SK-N-SH treated with all-trans-retinoic acid at 6 μM for 48 hours (cell line): Measurements from ENCODE around the gene SEPHS2.

Experiments
- ATAC-seq: fragments of 200-7000 bp; cut with Tn5 transposase; 3 replicates; pipeline ENCODE4 v1.9.1; 2020; ENCODE audit warnings: mild to moderate bottlenecking, moderate library complexity
- ARNTL ChIP-seq: fragments of 450-650 bp; formaldehyde crosslinking; IDR thresholded peaks from 2 replicates; pipeline ENCODE4 v1.5.0; 2020; ENCODE audit warnings: low read depth, mild to moderate bottlenecking, moderate library complexity, borderline replicate concordance
- BACH2 ChIP-seq: fragments of 250-450 bp; sonication (Bioruptor Pico); IDR thresholded peaks from 2 replicates; pipeline ENCODE4 v1.9.0; 2021; ENCODE audit warnings: mild to moderate bottlenecking, borderline replicate concordance
- CSDC2 ChIP-seq: fragments of 250-450 bp; sonication (Bioruptor Pico); IDR thresholded peaks from 2 replicates; pipeline ENCODE4 v1.5.0; 2020; ENCODE audit warnings: mild to moderate bottlenecking, moderate library complexity
- ESRRG ChIP-seq: fragments of 250-450 bp; sonication (Bioruptor Pico); IDR thresholded peaks from 2 replicates; pipeline ENCODE4 v1.6.1; 2021; ENCODE audit warnings: mild to moderate bottlenecking
- GLIS3 ChIP-seq: fragments of 250-450 bp; sonication (Bioruptor Pico); IDR thresholded peaks from 2 replicates; pipeline ENCODE4 v1.5.0; 2020; ENCODE audit warnings: mild to moderate bottlenecking, moderate library complexity
- ISL1 ChIP-seq: fragments of 250-450 bp; sonication (Bioruptor Pico); IDR thresholded peaks from 2 replicates; pipeline ENCODE4 v2.1.2; 2022; ENCODE audit warnings: mild to moderate bottlenecking, moderate library complexity
- OSR1 ChIP-seq: fragments of 250-450 bp; sonication (Bioruptor Pico); IDR thresholded peaks from 2 replicates; pipeline ENCODE4 v1.8.0; 2022; ENCODE audit warnings: moderate library complexity, mild to moderate bottlenecking, inconsistent platforms
- PPARA ChIP-seq: fragments of 250-450 bp; sonication (Bioruptor Pico); IDR thresholded peaks from 2 replicates; pipeline ENCODE4 v1.5.0; 2020; ENCODE audit warnings: mild to moderate bottlenecking, borderline replicate concordance
- RARB ChIP-seq: fragments of 250-450 bp; sonication (Bioruptor Pico); IDR thresholded peaks from 2 replicates; pipeline ENCODE4 v1.8.0; 2021; ENCODE audit warnings: mild to moderate bottlenecking, moderate library complexity
- SNAI2 ChIP-seq: fragments of 250-450 bp; sonication (Bioruptor Pico); IDR thresholded peaks from 2 replicates; pipeline ENCODE4 v1.5.0; 2020; ENCODE audit warnings: mild to moderate bottlenecking, moderate library complexity
- TCF4 ChIP-seq: fragments of 250-450 bp; sonication (Bioruptor Pico); IDR thresholded peaks from 2 replicates; pipeline ENCODE4 v1.8.0; 2021; ENCODE audit warnings: mild to moderate bottlenecking, moderate library complexity, borderline replicate concordance
- ZC3H10 ChIP-seq: fragments of 250-450 bp; sonication (Bioruptor Pico); IDR thresholded peaks from 2 replicates; pipeline ENCODE4 v1.5.1; 2021; ENCODE audit warnings: mild to moderate bottlenecking, moderate library complexity
- ZFP3 ChIP-seq: fragments of 250-450 bp; sonication (Bioruptor Pico); IDR thresholded peaks from 2 replicates; pipeline ENCODE4 v1.5.0; 2020; ENCODE audit warnings: mild to moderate bottlenecking, moderate library complexity
- ZFP30 ChIP-seq: fragments of 450-650 bp; formaldehyde crosslinking; IDR thresholded peaks from 2 replicates; pipeline ENCODE4 v1.5.0; 2022; ENCODE audit warnings: mild to moderate bottlenecking, moderate library complexity
- ZNF565 ChIP-seq: fragments of 450-650 bp; formaldehyde crosslinking; conservative IDR thresholded peaks from 2 replicates; pipeline ENCODE4 v1.5.0; 2020; ENCODE audit warnings: low read depth, mild to moderate bottlenecking, moderate library complexity
- ZNF8 ChIP-seq: fragments of 450-650 bp; formaldehyde crosslinking; IDR thresholded peaks from 2 replicates; pipeline ENCODE4 v1.5.0; 2020; ENCODE audit warnings: mild to moderate bottlenecking, moderate library complexity
- TF ChIP-seq, protein P1 (sequence below): fragments of 250-450 bp; sonication (Bioruptor Pico); IDR thresholded peaks from 2 replicates; pipeline ENCODE4 v1.8.0; 2020; ENCODE audit warnings: mild to moderate bottlenecking, moderate library complexity, borderline replicate concordance
- TF ChIP-seq, protein P2 (sequence below): fragments of 250-450 bp; sonication (Bioruptor Pico); IDR thresholded peaks from 2 replicates; pipeline ENCODE4 v1.5.1; 2020; ENCODE audit warnings: low read depth, mild to moderate bottlenecking, moderate library complexity
- TF ChIP-seq, protein P3 (sequence below): fragments of 250-450 bp; sonication (Bioruptor Pico); IDR thresholded peaks from 2 replicates; pipeline ENCODE4 v1.5.0; 2020; ENCODE audit warnings: mild to moderate bottlenecking, moderate library complexity
- TF ChIP-seq, protein P4 (sequence below): fragments of 250-450 bp; sonication (Bioruptor Pico); IDR thresholded peaks from 2 replicates; pipeline ENCODE4 v1.8.0; 2021; ENCODE audit warnings: low read depth, mild to moderate bottlenecking, moderate library complexity, borderline replicate concordance
- TF ChIP-seq, protein P5 (sequence below): fragments of 250-450 bp; sonication (Bioruptor Pico); IDR thresholded peaks from 2 replicates; pipeline ENCODE4 v1.5.1; 2021; ENCODE audit warnings: mild to moderate bottlenecking, moderate library complexity

SEPHS2 gene

DNA sequence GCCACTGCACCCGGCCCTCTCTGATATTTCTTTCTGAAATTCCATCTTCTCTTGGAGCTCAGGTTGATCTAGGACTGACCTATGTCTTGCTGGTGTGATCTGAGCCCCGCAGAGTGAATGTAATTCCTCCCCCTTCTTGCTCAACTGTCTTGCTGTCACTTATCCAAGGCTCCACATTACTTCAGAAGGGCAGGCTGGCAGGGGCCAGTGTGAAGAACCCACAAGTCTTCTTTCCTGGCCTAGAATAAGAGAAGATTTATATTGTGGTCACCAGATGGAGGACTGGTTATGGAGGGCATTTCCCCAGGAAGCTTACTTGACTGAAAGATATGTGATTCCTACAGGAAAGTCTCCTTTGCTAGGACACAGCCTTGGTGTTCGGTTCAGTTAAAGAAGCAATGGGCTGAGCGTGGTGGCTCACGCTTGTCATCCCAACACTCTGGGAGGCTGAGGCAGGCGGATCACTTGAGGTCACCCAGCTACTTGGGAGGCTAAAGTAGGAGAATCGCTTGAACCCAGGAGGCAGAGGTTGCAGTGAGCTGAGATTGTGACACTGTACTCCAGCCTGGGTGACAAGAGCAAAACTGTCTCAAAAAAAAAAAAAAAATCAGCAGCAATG, 40.3 kb upstream of the SEPHS2 start:
- no peak; the same call in 2 of the 3 replicates for ATAC-seq
- no peak for TF ChIP-seq ZNF8 (CRISPR knock-in tag)
- no peak for TF ChIP-seq OSR1 (CRISPR knock-in tag)
- TF ChIP-seq, all 23 proteins: peak for 0

DNA sequence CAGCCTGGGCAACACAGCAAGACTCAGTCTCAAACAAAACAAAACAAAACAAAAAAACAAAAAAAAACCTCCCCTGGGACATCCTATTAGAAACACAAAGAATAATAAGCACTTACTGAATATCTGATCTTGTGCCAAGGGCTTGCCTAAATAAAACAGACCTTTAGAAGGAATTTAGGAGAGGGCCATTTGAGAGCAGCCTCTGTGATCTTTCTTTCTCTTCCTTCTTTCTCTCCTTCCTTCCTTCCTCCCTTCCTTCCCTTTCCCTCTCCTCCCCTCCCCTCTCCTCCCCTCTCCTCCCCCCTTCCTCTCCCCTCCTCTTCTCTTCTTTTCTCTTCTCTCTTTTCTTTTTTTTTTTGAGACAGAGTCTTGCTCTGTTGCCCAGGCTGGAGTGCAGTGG, 39.2 kb upstream of the SEPHS2 start:
- no peak for ATAC-seq
- TF ChIP-seq GLIS3 (CRISPR knock-in tag) (no peak), ARNTL (no peak)
- TF ChIP-seq, protein P1, sequence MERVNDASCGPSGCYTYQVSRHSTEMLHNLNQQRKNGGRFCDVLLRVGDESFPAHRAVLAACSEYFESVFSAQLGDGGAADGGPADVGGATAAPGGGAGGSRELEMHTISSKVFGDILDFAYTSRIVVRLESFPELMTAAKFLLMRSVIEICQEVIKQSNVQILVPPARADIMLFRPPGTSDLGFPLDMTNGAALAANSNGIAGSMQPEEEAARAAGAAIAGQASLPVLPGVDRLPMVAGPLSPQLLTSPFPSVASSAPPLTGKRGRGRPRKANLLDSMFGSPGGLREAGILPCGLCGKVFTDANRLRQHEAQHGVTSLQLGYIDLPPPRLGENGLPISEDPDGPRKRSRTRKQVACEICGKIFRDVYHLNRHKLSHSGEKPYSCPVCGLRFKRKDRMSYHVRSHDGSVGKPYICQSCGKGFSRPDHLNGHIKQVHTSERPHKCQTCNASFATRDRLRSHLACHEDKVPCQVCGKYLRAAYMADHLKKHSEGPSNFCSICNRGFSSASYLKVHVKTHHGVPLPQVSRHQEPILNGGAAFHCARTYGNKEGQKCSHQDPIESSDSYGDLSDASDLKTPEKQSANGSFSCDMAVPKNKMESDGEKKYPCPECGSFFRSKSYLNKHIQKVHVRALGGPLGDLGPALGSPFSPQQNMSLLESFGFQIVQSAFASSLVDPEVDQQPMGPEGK (CRISPR knock-in tag) = no peak
- TF ChIP-seq, protein P2, sequence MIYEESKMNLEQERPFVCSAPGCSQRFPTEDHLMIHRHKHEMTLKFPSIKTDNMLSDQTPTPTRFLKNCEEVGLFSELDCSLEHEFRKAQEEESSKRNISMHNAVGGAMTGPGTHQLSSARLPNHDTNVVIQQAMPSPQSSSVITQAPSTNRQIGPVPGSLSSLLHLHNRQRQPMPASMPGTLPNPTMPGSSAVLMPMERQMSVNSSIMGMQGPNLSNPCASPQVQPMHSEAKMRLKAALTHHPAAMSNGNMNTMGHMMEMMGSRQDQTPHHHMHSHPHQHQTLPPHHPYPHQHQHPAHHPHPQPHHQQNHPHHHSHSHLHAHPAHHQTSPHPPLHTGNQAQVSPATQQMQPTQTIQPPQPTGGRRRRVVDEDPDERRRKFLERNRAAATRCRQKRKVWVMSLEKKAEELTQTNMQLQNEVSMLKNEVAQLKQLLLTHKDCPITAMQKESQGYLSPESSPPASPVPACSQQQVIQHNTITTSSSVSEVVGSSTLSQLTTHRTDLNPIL = no peak
- TF ChIP-seq, all 23 proteins: peak for 0

DNA sequence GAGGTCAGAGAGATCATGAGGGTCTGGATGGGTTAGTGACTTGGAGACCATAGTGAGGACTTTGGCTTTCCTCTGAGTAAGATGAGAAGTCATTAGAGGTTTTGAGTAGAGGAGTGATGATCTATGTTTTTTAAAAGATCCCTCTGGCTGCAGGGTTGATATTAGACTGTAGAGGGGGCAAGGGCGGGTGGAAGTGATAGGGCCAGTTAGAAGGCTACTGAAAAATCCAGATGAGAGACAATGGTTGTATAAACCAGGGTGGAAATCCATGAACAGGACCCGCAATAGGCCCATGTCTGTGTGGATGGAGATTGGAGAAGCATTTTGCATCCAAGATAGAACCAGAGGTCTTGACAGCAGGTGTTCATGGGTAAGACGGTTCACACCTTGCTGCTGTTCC, 36.7 kb upstream of the SEPHS2 start:
- TF ChIP-seq ZC3H10 = no peak
- TF ChIP-seq PPARA (CRISPR knock-in tag) = no peak
- no peak for TF ChIP-seq OSR1 (CRISPR knock-in tag)
- TF ChIP-seq, protein P1 (CRISPR knock-in tag) = no peak
- TF ChIP-seq TCF4 (CRISPR knock-in tag) = no peak
- TF ChIP-seq, protein P3, sequence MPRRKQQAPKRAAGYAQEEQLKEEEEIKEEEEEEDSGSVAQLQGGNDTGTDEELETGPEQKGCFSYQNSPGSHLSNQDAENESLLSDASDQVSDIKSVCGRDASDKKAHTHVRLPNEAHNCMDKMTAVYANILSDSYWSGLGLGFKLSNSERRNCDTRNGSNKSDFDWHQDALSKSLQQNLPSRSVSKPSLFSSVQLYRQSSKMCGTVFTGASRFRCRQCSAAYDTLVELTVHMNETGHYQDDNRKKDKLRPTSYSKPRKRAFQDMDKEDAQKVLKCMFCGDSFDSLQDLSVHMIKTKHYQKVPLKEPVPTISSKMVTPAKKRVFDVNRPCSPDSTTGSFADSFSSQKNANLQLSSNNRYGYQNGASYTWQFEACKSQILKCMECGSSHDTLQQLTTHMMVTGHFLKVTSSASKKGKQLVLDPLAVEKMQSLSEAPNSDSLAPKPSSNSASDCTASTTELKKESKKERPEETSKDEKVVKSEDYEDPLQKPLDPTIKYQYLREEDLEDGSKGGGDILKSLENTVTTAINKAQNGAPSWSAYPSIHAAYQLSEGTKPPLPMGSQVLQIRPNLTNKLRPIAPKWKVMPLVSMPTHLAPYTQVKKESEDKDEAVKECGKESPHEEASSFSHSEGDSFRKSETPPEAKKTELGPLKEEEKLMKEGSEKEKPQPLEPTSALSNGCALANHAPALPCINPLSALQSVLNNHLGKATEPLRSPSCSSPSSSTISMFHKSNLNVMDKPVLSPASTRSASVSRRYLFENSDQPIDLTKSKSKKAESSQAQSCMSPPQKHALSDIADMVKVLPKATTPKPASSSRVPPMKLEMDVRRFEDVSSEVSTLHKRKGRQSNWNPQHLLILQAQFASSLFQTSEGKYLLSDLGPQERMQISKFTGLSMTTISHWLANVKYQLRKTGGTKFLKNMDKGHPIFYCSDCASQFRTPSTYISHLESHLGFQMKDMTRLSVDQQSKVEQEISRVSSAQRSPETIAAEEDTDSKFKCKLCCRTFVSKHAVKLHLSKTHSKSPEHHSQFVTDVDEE (CRISPR knock-in tag) = no peak
- TF ChIP-seq BACH2 (CRISPR knock-in tag) = no peak
- TF ChIP-seq SNAI2 = no peak
- no peak for TF ChIP-seq ZNF8 (CRISPR knock-in tag)
- TF ChIP-seq CSDC2 = no peak
- TF ChIP-seq ARNTL = no peak
- no peak for TF ChIP-seq ZFP3 (CRISPR knock-in tag)
- no peak for TF ChIP-seq RARB (CRISPR knock-in tag)
- TF ChIP-seq ISL1 (CRISPR knock-in tag) = no peak
- no peak for ATAC-seq

DNA sequence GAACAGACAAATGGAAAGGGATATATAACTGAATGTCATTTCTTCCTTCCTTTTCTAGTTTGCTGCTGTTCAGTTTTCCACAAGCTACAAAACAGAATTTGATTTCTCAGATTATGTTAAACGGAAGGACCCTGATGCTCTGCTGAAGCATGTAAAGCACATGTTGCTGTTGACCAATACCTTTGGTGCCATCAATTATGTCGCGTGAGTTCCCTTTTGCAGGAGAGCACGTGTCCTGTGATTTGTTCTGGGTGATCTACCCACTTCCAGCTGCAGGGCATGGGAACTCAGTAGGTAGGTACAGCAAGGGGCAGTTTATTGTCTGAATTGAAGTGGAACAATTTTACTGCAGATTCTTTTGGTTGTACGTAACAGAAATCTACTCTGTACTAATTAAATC, 35.7 kb upstream of the SEPHS2 start:
- no peak for ATAC-seq
- TF ChIP-seq CSDC2 (no peak), ISL1 (CRISPR knock-in tag) (no peak), ARNTL (no peak), ZFP30 (CRISPR knock-in tag) (no peak), RARB (CRISPR knock-in tag) (no peak), ZC3H10 (no peak), ESRRG (CRISPR knock-in tag) (no peak), BACH2 (CRISPR knock-in tag) (no peak), SNAI2 (no peak), ZNF565 (CRISPR knock-in tag) (no peak), TCF4 (CRISPR knock-in tag) (no peak)
- TF ChIP-seq, protein P4, sequence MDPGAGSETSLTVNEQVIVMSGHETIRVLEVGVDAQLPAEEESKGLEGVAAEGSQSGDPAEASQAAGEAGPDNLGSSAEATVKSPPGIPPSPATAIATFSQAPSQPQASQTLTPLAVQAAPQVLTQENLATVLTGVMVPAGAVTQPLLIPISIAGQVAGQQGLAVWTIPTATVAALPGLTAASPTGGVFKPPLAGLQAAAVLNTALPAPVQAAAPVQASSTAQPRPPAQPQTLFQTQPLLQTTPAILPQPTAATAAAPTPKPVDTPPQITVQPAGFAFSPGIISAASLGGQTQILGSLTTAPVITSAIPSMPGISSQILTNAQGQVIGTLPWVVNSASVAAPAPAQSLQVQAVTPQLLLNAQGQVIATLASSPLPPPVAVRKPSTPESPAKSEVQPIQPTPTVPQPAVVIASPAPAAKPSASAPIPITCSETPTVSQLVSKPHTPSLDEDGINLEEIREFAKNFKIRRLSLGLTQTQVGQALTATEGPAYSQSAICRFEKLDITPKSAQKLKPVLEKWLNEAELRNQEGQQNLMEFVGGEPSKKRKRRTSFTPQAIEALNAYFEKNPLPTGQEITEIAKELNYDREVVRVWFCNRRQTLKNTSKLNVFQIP (CRISPR knock-in tag) = no peak
- TF ChIP-seq, protein P2 = no peak
- TF ChIP-seq, protein P1 (CRISPR knock-in tag) = no peak
- TF ChIP-seq, protein P5, sequence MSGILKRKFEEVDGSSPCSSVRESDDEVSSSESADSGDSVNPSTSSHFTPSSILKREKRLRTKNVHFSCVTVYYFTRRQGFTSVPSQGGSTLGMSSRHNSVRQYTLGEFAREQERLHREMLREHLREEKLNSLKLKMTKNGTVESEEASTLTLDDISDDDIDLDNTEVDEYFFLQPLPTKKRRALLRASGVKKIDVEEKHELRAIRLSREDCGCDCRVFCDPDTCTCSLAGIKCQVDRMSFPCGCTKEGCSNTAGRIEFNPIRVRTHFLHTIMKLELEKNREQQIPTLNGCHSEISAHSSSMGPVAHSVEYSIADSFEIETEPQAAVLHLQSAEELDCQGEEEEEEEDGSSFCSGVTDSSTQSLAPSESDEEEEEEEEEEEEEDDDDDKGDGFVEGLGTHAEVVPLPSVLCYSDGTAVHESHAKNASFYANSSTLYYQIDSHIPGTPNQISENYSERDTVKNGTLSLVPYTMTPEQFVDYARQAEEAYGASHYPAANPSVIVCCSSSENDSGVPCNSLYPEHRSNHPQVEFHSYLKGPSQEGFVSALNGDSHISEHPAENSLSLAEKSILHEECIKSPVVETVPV = no peak
